Measurements from ENCODE around the gene IFNG-AS1.

The IFNG-AS1 gene

GRCh38 chr12:67981287-67982162 lies 7.7 kb upstream of the IFNG-AS1 start:
- H3K27ac ChIP-seq = no peak overlapping the region
- no peaks in the 10 kb centered on the region for H3K36me3 ChIP-seq
- no peaks in the 10 kb centered on the region for H3K4me1 ChIP-seq (ENCODE audit: control insufficient read depth in 1 of 2, insufficient read depth in 1 of 2, low read depth in 1 of 2, low read length in 1 of 2)
- no peaks in the 10 kb centered on the region for H3K27me3 ChIP-seq
- H3K4me3 ChIP-seq (ENCODE audit: low read depth in 1 of 2, low read length in 1 of 2) = no peak overlapping the region
- TF ChIP-seq, protein P1, sequence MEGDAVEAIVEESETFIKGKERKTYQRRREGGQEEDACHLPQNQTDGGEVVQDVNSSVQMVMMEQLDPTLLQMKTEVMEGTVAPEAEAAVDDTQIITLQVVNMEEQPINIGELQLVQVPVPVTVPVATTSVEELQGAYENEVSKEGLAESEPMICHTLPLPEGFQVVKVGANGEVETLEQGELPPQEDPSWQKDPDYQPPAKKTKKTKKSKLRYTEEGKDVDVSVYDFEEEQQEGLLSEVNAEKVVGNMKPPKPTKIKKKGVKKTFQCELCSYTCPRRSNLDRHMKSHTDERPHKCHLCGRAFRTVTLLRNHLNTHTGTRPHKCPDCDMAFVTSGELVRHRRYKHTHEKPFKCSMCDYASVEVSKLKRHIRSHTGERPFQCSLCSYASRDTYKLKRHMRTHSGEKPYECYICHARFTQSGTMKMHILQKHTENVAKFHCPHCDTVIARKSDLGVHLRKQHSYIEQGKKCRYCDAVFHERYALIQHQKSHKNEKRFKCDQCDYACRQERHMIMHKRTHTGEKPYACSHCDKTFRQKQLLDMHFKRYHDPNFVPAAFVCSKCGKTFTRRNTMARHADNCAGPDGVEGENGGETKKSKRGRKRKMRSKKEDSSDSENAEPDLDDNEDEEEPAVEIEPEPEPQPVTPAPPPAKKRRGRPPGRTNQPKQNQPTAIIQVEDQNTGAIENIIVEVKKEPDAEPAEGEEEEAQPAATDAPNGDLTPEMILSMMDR (IDR thresholded peaks at IDR 0.05) = no peak
- no peaks in the 10 kb centered on the region for H3K9me3 ChIP-seq

DNA sequence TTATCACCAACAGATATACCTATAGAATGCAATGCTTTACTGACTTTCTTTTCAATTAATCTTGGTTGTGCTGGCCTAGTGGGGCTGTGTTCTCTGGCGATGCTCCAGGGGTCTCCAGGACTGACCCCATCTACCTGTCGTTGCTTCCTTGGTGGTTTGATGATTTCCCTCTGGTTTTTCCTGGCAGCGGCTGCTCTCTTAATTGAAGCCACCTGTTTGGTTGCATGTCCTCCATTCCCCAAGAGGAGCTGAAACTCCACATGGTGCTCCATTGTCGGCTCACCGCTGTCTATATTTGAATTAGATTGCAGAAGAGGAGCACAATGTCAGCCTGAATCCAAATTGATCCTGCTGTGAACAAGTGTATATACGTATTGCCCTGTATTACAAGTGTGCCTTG lies 7.1 kb upstream of the IFNG-AS1 start:
- TF ChIP-seq, protein P1 (IDR thresholded peaks at IDR 0.05) = no peak
- Histone ChIP-seq H3K9me3 (no peaks in the 10 kb centered on the region), H3K36me3 (no peaks in the 10 kb centered on the region), H3K27ac (no peak overlapping the region), H3K4me1 (ENCODE audit: control insufficient read depth in 1 of 2, insufficient read depth in 1 of 2, low read depth in 1 of 2, low read length in 1 of 2) (no peaks in the 10 kb centered on the region), H3K27me3 (no peaks in the 10 kb centered on the region), H3K4me3 (ENCODE audit: low read depth in 1 of 2, low read length in 1 of 2) (no peak overlapping the region)

DNA sequence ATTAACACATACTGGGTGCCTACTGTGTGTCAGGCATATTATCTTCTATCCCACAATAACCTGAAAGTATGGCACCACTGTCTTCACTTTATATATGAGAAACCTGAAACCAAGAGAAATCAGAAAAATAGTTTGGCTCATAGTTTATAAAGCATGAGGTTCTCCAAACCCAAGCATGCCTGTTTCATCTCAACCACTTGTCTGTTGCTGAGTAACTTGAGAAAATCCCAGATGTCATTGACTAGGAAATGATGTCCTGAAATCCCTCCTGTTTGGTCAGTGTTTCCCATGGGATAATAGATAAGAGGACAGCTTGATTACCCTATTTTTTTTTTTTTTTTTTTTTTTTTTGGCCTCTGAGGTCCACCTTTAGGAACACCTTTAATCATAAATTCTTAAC lies 2.6 kb upstream of the IFNG-AS1 start:
- TF ChIP-seq, protein P1 (IDR thresholded peaks at IDR 0.05) = no peak
- no peaks in the 10 kb centered on the region for H3K36me3 ChIP-seq
- no peak overlapping the region for H3K4me3 ChIP-seq (ENCODE audit: low read depth in 1 of 2, low read length in 1 of 2)
- H3K27me3 ChIP-seq = no peaks in the 10 kb centered on the region
- H3K9me3 ChIP-seq = no peaks in the 10 kb centered on the region
- no peaks in the 10 kb centered on the region for H3K4me1 ChIP-seq (ENCODE audit: control insufficient read depth in 1 of 2, insufficient read depth in 1 of 2, low read depth in 1 of 2, low read length in 1 of 2)
- no peak overlapping the region for H3K27ac ChIP-seq

DNA sequence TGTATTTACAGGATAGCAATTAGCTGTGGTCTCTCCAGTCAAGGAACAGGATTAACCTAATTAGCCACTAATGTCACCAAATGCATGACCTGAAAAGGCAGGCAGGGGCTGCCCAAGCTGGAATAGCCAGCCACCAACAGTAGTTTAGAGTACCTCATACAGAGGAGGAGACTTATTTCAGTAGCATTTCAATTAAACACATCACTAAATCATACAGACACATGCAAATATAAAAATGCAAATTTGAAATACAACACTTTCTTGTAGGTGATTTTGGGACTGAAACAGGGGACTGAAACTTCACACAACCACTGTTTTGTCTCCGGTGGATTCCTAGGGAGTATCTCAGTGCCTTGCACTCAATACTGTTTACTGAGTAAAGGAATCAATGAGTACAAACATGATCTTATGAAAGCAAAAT lies 636 bp upstream of the IFNG-AS1 start:
- Histone ChIP-seq H3K27ac (no peak overlapping the region), H3K36me3 (no peaks in the 10 kb centered on the region), H3K4me1 (ENCODE audit: control insufficient read depth in 1 of 2, insufficient read depth in 1 of 2, low read depth in 1 of 2, low read length in 1 of 2) (no peaks in the 10 kb centered on the region), H3K9me3 (no peaks in the 10 kb centered on the region), H3K4me3 (ENCODE audit: low read depth in 1 of 2, low read length in 1 of 2) (no peak overlapping the region), H3K27me3 (no peaks in the 10 kb centered on the region)
- TF ChIP-seq, protein P1 (IDR thresholded peaks at IDR 0.05) = no peak

GRCh38 chr12:67991158-67991557 lies 1.9 kb downstream of the IFNG-AS1 start:
- no peaks in the 10 kb centered on the region for H3K27me3 ChIP-seq
- TF ChIP-seq, protein P1 (IDR thresholded peaks at IDR 0.05) = no peak
- no peaks in the 10 kb centered on the region for H3K4me1 ChIP-seq (ENCODE audit: control insufficient read depth in 1 of 2, insufficient read depth in 1 of 2, low read depth in 1 of 2, low read length in 1 of 2)
- H3K36me3 ChIP-seq = no peaks in the 10 kb centered on the region
- no peaks in the 10 kb centered on the region for H3K9me3 ChIP-seq
- no peak overlapping the region for H3K4me3 ChIP-seq (ENCODE audit: low read depth in 1 of 2, low read length in 1 of 2)
- no peak overlapping the region for H3K27ac ChIP-seq

Measured in neutrophil (primary cell).